Activated CD4-positive, alpha-beta T cell treated with anti-CD3 and anti-CD28 coated beads, Interleukin-2, amount 50 U/mL, for 24 hours (primary cell): ENCODE measurements around the gene KRT80.

Experiments used
- DNase-seq, 2 donors: peaks; one replicate each; pipeline ENCODE4 v3.0.0-alpha.2; 2020; ENCODE audit warnings: low read depth in 1 of 2, low spot score in 1 of 2

Gene KRT80

DNA sequence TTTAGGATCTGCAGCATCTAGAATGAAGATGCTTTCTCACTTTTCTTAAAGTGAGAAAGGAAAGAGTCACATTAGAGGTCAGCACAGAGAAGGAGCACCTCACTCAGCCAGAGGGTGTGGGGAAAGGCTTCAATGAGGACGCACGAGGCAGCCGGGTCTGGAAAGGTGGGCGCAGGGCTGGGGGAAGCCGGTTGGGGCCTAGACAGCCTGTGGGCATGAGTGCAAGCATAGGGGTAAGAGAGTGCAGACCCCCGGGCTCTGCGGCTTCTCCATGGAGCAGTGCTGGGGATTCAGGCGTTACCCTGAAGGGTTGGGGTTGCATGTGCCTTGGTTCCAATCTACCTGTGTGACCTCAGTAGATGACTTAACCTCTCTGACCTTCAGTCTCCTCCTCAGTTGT, 49.9 kb downstream of the KRT80 start:
- no peak for DNase-seq

DNA sequence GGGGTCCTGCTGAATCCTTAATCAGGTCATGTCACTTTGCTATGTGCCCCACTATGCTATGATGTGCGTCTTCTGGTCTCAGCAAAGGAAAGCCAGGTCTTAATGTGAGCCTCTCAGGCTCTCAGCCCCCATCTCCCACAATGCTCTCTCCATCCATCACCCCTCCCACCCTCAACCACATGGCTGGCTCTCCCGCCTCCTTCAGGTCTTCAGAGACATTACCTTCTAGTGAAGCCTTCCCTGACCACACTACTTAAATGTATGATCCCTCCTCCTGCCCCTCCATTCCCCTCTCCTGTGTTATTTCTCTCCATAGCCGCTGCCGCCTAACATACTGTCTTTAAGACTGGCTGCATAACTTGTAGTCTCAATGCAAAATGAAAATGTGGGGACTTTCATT, 50.5 kb downstream of the KRT80 start:
- DNase-seq, result no peak

DNA sequence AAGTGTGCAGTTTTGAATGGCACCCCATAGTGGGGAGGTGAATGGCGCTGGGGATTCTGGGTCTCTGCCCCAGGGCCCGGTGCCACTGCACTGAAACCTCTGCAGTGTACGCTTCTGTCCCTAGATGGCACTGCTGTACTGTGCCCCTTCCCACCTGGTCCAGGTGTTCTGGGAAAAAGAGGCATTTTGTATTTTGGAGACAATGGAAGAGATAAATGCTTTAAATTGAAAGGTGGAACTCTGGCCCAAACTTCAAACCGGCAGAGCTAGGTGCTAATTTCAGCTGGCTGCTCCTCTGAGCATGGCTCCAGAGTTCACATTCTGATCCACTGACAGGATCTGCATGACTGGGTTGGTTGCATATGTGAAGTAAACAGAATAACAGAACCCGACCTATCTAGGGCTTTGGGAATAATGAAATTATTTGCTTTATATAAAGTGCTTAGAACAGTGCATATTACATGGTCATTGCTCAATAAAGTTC, 52.2 kb downstream of the KRT80 start:
- no peak for DNase-seq

DNA sequence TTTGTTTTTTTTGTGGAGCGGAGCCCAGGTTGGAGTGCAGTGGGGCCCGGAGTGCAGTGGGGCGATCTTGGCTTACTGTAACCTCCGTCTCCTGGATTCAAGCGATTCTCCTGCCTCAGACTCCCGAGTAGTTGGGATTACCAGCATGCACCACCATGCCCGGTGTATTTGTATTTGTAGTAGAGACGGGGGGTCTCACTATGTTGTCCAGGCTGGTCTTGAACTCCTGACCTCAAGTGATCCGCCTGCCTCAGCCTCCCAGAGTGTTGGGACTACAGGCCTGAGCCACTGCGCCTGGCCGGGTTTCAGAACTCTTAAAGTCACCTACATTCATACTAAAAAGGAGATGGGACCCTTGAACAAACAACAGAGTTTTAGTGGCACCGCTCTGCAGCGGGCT, 52.7 kb downstream of the KRT80 start:
- no peak for DNase-seq

DNA sequence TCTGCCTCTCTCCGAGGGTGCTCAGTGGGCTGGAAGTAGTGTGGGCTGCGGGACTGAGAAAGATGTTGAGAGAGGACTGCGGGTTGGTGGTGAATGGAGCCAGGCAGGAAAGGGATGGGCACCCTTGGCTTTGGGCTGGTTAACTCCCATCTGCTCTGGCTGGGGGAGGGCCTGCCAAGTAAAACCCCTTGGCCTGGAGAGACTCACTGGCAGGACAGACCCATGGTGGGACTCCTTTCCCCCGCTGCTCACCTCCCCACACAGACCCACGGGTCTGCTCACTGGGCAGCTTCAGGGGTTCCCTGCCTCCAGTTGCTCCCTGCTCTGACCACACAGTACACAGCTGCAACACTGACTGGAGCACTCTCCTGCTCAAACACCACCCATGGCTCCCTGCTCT, 54.1 kb downstream of the KRT80 start:
- no peak for DNase-seq

DNA sequence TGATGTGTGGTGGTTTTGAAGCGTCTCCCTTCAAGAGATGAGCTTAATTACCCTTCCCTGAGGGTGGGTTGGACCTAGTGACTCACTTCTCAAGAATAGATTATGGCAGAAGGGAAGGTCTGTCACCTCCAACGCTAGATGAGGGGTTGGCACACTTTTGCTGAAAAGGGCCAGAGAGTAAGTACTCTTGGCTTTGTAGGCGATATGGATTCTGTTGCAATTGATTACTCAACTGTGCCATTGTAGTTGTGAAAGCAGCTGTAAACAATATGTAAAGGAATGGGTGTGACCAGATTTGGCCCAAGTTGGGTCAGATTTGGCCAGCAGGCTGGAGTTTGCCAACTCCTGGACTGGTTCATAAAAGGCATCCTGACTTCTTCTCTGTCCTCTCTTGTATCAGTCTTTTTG, 59.1 kb downstream of the KRT80 start:
- no peak for DNase-seq

DNA sequence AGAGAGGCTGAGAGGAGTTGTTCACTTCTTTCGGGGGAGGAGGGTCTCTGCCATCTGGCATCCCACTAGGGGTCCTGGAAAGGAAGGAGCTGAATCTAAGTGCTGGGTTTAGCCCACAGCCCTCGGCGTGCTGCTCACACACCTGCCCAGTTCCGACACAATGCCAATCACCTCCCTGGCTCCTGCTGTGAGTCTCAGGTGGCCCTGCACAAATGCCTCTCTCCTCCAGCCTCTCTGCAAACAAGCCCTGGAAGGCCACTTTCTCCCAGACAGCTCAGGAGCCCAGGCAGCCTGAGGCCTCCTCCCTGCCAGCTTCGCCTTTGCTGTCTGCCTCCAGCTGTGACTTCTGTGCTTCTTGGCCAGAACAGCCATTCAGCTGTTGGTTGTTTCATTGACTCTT, 61.1 kb downstream of the KRT80 start:
- no peak for DNase-seq

DNA sequence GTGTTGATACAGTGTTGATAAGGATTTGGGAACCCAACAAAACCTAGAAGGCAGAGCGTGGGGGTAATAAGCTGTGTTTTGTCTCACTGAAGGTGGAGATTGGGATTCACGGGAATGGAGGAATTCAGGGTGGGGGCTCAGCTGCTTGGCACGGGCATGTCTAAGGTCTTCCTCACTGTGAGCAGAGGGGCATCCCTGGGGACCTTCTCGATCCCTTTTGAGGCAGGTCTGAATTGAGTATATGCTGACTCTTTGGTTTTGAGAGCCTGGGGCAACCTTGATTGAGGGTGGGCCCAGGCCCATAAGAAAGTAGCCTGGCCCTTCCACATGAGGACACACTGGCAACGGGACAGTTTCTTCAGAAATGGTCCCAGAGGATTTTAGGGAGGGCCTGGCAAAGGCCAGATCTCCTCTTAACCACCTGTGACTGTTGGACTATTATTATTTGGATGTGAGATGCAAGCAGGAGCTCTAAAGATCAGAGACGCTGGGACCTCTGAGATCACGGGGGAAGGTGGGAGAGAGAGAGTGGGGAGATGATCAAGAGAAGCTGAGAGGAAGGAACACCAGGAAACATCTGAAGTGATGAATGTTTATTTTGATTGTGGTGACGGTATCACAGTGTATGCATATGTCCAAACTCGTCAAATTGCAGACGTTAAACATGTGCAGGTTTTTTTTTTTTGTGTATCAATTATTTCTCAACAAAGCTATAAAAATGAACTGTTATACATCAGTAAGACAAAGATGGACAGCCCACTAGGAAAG, 63.9 kb downstream of the KRT80 start:
- no peak for DNase-seq

DNA sequence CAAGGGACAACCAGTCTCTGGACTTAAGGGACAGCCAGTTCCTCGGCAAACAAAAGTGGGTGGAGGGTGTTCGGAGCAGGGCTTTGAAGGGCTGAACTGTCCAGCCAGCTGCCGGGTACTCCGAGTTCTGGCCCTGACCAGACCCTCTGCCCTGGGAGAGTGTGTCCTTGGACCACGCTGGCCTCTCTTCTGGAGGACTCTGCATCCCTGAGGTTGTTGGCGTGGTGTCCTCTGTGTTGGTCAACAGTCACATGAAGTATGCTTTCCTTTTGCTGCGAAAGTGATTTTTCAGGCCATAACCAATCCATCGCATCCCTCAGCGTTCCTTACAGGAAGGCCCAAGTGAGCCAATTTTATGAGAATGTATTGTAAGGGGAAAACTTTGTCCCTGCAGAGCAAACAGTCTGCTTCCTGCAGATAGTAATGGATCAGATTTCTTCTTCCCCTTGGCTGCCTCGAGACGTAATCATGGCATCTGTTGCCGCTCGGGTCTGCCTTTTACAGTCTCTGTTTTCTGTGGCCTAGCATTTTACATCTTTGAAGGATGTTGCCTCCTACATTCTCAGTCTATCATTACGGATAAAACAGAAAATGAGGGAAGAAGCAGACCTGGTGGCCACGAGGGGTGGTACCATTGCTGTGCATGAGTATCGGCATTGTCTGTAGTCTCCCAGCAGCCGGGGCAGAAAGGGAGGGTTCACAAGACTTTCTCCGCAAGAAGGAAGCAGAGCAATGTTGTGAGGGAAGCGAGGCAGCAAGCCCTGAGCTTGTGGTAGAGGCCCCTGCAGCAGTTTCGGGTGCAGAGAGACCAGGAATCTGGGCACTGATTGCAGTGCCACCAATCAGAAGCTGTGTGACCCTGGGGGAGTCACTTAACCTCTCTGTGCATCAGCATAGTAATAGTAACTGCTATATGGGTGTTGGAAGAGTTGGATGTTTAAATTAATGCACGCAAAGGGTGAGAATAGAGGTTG, 64.9 kb downstream of the KRT80 start:
- DNase-seq, result no peak

DNA sequence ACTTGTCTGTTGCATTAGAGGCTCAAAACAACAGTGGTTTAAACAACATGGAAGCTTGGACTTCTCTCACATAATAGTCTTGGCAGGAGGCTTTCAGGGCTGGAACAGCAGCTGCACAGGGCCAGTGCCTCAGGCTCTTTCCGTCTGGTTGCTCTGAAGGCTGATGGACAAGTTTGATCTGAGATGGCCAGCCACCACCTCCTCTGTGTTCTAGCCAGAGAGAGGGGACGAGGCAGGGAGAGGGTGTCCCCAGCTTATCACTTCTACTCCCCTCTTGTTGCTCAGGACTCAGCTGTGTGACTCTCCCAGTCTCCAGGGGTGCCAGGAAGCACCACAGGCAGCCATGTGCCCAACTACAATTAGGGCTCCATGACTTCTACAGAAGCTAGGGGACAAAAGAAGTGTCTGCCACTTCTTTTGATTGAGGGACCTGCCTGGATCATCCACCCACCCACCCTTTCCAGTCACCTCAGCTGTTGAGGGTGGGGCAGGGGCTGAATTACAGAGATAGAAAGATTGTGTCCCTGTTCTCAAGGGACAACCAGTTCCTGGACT, 65.7 kb downstream of the KRT80 start:
- no peak for DNase-seq

DNA sequence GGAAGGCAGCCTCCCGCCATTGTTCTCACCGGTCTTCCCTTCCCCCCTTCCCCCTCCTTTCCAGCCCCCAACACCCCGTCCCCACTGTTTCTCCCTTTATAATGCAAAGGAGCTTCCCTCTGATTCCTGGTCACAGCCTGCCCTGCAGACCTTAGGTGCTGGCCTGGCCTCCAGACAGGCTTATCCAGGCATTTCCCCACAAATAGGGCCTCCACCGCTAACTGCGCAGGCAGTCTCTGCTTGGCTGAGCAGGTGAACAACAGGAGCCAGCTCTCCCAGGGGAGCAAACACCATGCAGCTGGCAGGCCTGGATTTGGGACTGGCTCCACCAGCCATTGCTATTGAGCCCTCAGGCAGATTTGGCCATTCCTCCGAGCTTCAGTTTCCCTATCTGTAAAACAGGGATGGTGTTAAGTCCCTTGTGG, 66.3 kb downstream of the KRT80 start:
- no peak for DNase-seq

DNA sequence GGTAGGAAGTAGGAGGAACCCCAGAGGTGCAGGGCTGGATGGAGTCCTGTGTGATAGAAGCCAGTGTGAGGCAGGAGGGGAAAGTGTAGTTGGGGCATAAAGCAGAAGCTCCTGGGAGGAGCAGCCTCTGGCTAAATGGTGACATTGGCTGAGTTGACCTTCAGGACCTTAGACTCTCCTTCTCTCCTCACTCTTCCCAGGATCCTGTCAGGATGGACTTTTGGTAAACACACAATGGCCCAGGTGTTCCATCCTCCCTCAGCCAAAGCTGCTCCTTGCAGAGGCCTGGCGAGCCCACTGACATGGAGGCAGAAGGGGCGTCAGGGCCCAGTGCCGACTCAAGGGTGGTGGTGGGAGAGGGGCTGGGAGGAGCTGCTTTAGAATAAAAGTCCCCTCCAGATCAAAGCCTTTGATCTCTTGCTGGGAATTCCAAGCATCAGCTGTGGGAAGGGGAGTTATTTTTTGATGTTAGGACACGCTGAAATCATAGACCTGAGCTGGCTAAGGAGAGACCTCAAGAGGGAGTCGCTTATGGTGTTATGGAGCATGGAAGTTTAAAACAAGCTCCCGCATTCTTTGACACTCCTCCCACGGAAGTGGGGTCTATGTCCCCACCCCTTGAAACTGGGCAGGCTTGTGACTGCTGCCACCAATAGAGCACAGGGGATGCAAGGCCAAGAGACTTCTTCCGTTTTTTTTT, 68.2 kb downstream of the KRT80 start:
- DNase-seq, result no peak

DNA sequence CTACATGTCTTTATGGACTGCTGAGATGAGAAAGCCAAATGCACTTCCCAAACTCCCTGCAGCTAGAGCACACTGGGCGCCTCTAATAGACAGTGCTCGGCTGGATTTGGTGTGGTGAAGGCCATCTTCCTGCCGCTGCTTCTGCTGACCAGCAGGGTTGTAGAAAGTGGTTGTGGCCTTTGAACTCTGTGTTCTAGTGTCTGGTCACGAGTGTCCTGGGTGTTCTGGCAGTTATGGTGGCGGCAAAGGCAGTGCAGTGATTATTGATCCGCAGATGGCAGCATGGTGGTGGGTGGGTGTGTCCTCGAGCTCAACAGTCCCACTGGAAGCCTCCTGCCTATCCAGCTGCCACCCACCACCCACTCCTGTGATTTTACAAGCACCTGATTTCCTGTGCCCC, 68.9 kb downstream of the KRT80 start:
- no peak for DNase-seq

DNA sequence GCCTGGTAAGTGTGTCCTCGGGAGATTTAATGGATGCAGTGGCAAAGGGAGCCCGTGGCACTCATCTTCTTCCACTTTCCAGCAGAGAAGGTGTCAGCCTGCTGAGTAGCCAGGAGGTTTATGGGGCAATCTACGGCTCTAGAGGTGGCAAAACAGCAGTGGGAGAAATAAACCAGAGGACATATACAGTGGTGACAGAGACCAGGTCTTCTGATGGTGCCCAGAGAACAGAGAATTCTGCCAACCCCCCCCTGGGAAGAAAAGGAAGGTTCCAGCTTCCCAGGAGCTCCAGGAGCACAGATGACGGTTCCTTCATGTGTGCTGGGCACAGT, 69.3 kb downstream of the KRT80 start:
- DNase-seq, result no peak

DNA sequence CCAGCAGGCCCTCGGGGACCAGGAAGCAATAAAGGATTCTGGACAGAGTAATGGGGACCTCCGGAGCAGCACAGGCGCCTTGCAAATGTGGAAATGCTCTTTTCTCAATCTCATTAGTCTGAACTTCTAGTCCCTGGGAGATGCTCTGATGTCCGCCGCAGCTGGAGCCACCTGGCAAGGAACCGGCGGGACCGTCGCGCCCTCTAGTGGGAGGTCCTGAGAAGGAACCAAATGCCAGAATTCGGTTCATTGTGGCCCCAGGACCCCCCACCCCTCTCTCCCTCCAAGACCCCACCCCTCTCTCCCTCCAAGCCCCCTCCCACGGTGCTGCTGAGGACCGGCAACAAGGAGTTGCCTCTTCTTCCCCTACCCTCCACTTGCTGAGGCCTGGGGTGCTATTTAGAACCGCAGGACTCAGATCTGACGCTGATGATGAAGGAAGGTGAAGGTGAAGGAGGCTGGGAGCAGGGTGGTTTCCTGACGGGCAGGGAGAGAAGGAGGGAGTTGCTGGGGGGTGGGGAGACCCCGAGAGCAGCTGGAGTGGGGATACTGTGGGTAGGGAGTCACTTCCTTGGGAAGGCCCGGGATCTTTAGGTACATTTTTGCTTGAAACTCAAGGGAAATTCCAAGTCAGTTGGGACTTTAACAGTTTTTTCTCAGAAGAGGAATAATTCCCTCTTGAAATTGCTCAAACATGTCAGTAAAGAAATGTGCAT, 69.8 kb downstream of the KRT80 start:
- DNase-seq, result peak; percentile 34 to 48

DNA sequence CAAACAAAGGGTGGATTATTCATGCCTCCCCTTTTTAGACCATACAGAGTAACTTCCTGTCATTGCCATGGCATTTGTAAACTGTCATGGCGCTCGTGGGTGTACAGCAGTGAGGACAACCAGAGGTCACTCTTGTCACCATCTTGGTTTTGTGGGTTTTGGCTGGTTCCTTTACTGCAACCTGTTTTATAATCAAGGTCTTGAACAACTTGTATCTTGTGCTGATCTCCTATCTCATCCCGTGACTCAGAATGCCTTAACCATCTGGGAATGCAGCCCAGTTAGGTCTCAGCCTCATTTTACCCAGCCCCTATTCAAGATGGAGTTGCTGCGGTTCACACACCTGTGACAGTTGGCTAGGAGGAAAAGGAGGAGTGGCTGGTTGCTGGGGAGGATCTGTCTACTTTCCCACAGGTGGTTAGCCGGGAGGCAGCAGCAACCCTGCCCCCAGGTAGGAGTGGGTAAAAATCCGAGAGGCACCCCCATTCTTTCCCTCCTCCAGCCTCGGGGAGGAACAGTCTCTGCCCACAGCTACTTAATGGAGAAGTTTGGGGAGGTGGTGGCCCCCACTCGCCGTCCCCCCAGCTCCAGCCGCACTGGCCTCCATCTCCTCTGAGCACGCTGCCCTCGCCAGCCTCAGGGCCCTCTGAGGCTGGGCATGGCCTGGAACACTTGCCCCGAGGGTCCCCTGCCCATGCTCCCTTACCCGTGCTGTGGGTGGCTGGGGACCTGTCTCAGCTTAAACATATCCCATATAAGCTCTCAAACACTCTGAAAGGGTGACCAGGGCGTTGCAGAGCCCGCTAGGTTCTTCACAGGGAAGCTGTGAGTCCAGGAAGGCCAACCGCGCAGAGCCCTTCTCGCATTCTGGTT, 70.6 kb downstream of the KRT80 start:
- DNase-seq, result no peak

DNA sequence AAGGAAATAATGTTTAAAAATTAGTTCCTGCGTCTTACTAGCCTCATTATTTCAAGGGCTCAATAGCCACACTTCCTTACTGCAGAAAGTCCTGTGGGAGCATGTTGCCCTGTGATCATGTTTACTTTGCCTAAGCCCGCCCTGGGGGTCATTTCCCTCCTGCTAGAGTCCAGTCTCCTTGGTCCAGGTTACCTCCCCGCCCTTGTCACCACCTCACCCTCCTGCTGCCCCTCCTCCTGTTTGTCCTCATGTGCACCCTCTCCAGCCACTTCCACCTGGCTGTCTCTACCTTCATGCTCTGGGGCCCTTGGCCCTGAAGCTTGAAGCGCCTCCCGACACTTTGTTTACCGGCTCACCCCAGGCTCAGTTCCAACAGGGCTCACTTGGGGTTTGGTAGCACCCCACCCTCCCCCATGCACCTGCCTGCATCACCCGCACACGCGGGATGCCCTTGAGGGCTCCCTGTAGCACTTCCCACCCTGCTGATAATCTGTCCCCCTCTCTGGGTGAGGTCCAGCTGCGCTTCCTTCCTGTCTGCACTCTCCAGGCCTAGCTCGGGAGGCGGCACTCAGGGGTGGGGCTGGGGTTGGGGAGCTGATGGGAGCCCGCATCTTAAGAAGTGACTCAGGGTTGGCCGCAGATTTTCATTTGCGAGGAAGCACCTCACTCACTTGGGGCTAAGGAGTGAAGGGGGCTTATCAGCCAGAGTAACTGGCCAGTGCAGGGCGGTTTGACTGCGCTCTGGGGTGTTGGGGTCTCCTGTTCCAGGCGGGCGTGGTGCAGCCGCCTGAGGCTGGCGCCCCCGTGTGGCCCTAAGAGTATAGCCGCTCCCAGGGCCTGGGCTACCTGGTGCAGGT, 72.2 kb downstream of the KRT80 start:
- DNase-seq, result peak in 1 of 2 donors; percentile 4
